ENCODE measurements around the gene LRRC56.

LRRC56 gene

DNA sequence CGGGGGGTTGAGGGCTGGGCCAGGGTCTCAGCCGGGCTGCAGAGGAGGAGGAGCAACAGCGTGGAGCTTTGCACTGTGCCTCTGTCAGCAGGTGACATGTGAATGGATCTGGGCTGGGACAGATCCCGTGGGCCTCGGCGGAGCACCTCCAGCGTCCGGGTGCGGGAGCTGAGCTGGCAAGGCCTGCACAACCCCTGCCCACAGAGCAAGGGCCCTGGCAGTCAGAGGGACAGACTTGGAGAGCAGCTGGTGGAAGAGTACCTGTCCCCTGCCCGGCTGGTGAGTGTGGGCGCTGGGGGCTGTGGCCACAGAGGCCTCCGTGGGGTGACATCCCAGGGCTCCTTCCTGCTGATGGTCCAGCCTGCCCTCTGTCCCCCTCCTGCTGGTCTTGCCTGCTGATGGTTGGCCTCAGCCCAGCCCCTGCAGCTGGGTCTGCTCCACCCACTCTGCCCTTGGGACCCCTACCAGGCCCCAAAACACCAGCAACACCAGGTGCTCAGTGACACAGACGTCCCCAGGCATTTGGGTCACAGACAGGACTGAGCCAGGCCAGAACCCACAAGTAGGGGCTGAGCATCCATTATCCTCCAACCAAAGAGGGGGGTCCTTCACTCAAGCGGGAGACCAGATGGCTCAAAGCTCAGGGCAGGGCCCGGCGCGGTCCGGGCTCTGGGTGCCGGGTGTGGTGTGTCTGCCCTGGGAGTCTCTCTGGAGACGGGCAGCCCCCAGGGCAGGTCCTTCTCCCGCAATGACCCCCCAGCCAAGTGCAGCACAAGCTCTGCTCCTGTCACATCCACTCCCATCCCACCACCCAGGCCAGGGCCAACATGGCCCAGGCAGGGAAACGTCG is 3.5 kb downstream of the LRRC56 start:
- peak in 2 of 5 donors; percentile 5 to 12 for DNase-seq

DNA sequence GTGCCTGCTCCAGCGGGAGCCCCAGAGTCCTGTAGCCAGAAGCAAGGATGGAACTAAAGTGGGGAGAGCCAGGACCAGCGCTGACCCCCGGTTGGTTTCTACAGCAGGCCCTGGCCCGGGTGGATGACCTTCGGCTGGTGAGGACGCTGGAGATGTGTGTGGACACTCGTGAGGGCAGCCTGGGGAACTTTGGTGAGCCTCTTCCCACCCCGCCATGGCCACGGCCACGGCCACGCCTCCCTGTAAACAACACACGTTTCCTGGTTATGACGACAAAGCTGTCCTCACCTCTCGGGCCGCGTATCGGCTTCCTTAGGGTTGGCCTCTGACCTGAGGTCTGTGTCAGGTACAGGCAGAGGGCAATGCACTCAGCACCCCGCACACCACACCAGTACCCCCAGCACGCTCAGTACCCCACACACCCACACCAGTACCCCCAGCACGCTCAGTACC is 4.1 kb downstream of the LRRC56 start:
- DNase-seq, result no peak

DNA sequence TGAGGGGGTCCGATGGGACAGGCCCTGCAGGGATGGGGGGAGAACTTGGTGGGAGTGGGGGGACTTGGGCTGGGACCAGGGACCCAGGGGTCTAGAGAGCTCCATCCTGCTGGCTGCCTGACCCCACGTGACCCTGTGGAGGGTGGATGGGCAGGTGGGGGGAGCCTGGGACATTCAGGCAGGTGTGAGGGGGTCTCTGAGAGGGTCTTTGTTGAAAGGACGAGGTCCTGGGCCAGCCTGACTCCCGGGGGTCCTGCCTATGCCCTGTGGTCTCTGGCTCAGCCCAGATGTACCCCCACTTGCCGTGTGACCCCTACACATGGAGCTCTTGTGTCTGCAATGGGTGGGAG is 7.5 kb downstream of the LRRC56 start:
- DNase-seq, result no peak

DNA sequence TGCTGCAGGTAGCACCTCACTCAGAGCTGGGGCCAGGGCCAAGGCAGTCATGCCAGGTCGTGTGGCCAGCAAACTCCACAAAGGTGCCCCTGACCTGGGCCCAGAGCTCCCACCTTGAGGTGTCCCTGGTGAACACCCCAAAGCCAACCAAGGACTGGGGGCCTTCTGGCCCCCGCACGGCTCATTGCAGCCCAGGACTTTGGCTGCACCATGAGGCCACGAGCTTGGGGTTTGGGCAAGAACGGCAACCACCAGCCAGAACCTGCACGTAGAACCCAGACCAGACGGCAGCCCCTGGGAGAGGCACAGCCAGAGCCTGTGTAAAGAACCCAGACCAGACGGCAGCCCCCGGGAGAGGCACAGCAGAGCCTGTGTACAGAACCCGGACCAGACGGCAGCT is 7.8 kb downstream of the LRRC56 start:
- no peak for DNase-seq

DNA sequence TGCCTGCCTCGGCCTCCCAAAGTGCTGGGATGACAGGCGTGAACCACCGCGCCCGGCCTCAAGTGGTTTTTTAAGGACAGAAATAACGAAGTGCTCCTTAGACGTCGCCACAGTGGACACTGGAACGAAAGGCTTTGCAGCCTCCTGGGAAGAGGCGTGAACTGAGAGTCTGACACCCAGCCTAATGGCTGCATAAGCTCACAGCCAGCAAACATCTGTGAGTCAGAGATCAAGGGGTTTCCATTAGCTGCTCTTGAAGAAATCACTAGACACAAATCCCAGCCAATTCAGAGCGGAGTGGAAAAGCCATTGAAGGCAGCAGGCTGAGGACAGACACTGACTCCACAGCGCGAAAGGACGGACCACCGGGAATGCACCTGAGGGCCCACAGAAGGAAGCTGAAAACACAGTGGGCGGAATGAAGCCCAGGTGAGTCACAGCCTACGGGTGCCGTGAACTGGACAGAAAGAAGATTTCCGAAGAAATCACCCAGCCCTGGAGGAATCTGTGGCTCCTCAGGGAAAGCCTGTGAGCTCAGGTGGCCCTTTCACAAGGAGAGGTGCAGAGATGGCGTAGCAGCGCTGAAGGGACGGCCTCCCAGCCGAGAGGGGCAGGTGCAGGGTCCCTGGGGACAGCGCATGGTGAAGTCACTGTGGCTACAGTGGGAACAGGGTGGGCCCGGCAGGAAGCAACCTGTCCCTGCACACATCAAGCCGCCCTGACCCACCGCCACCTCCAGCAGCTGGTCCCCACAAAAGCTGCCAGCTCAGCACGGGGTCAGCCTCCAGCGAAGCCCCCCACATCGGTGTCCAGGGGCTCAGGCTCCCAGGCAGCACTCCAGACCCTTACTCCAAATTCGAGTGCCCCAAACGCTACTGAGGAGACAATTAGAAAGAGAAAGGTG is 11.6 kb downstream of the LRRC56 start:
- no peak for DNase-seq

DNA sequence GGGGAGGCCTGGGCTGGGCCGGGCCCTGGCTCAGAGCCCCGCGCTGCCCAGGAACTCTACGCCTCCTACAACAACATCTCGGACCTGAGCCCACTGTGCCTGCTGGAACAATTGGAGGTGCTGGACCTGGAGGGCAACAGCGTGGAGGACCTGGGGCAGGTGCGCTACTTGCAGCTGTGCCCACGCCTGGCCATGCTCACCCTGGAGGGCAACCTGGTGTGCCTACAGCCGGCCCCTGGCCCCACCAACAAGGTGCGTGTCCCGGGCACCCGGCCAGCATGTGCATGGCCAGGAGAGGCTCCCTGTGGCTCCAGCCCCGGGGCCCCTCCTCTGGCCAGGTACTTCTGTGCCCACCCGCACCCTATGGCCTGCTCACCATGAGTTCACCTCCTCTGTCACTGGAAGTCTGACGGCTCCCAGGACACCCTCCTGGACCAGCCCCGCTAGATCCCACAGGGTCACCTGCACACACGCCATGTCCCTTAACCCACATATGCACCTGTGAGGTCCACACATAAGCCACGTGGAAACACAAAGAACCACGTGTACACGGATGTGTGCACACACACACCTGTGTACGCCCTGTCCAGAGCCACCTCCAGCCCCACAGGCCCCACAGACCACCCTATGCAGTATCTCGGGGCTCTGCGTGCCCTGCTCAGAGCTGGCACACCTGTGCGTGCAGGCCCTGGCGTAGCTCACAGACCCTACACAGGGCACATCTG is 12.9 kb downstream of the LRRC56 start:
- no peak for DNase-seq

DNA sequence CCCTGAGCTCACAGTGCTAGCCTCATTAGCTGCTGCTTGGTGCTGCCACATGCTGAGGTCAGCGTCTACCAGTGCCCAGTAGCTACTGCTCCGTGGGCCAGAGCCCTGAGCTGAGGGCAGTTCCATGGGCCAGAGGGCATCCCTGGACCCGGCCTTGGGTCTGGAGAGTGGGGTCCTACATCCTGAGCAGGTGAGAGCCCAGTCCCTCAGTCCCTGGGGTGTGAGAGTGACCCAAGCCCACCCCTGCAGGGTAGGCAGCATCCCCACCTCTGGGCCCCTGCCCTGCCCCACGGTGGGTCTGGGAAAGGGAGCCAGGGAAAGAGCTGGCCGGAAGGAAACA is 13.4 kb downstream of the LRRC56 start:
- no peak for DNase-seq

DNA sequence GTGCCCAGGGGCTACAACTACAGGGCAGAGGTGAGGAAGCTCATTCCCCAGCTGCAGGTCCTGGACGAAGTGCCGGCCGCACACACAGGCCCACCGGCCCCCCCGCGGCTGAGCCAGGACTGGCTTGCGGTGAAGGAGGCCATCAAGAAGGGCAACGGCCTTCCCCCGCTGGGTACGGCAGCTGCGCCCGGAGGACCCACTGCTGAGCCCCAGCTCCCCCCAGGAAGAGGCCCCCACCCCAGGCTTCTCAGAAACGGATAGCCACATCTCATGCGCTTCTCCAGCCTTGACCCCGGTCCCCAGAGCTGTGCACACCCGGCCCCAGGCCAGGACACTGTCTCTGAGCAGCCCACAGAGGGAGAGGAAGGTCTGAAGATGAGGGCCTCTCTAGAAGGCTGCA is 13.8 kb downstream of the LRRC56 start:
- no peak for DNase-seq

DNA sequence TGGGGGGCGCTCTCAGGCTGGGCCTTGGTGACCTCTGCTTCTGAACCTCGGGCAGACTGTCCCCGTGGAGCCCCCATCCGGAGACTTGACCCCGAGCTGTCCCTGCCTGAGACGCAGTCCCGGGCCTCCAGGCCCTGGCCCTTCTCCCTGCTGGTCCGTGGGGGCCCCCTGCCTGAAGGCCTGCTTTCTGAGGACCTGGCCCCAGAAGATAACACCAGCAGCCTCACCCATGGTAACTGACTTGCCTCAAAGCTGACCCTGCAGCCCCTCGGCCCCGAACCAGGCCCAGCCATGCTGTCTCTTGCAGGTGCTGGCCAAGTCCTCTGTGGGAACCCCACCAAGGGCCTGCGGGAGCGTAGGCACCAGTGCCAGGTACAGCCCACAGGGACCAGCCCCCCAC is 14.3 kb downstream of the LRRC56 start:
- DNase-seq, result no peak

DNA sequence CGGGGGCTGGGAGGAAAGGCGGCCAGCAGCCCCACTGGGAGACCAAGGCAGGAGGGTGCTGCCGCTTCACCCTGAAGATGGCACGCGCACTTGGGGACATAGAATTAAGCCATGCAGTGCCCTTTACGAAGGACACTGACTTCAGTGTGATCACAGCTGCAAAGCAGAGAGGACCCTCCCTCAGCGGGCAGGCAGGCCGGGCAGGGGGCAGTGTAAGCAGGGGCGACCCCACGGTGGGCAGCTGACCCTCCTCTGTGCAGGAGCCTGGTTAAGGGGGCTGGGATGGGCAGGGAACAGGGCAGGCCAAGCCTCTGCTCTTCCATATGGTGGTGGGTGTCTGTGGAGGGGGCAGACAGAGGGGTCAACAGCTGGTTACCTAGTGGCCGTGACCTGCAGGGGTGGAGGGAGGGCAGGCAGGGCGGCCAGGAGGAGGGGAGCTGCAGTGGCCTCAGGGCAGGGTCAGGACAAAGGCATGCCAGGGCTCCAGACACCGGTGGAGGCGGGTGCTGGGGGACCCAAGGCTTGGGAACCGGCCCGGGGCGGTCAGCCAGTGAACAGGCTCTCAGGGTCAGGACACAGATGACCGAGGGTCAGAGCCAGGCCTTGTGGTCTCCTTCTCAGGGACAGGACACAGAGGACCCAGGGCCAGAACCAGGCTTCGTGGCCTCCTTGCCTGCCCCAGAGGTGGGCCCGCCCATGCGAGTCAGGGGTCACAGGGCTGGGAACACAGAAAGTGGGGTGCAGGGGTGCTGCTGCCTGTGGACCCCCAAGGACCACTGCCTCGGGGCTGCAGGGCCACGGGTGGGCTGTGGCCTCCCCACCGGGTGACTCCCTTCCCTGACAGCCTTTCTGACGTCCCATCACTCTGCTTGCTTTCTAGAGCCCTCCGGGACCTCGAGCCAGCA is 16.0 kb downstream of the LRRC56 start:
- no peak for DNase-seq

DNA sequence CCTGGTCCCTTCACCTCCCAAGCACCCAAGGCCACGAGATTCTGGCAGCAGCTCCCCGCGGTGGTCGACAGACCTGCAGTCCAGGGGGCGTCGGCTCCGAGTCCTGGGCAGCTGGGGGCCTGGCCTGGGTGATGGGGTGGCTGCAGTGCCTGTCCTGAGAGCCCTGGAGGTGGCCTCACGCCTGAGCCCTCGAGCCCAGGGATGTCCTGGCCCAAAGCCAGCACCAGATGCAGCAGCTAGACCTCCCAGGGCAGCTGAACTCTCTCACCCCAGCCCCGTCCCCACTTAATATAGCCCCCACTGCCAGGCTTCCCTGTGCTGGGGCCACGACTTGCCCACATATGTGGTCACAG is 16.6 kb downstream of the LRRC56 start:
- no peak for DNase-seq

DNA sequence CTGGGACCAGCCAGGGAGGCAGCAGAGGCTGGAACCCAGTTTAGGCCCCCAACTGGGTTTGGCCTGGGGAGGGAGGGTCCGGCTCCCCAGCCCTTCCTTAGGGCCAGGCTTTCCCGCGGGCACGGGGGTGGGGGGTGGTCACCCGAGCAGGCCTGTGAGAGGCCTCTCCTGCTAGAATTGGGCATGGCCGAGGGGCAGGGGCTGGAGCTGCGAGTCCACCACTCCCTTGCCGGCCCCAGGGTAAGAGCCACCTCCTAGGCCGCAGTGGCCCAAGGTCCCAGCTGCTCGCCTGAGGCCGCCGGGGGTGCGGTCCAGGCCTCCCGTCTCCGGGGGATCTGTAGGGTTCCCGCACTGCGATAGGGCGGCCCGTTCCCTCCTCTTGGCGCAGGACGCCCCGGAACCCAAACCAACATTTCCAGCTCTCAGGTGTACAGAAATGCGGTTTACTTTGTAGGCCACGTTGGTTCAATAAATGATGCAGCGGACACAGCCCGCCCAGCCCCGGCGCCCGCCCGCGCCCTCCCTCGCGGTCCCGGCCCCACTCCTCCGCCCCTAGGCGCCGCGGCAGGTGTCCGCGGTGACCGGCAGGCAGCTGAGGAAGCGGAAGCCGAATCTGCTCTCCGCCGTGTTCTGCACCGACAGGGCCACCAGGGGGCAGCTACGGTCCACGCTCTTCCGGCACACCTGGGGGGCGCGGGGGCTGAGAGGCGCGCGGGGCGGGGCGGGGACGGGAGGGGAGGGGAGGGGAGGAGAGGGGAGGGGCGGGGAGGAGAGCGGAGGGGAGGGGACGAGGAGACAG is 17.3 kb downstream of the LRRC56 start:
- DNase-seq, result peak; percentile 65 to 78 (median 72)

DNA sequence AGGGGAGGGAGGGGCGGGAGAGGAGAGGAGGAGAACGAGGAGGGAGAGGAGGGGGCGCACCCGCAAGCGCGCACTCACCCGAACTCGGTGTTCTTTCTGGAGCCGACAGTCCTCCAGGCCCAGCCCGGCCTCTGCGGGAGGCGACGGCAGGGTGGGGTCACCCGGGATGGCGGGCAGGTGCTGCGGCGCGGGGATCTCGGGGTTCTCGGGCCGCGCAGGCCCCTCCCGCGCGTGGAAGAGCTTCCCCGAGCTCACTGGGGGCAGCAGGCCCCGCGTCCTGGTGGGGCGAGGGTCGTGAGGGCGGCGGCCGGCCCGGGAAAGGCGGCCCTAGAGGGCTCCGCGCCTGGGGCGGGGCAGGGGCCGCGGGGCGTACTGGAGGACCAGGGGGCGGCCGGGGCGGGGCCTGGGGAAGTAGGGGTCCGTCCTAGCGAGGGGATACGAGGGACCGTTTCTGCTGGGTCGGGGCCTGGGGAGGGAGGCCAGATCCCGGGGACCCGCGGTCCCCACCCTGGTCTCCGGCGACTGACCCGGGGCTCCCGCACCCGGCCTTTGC is 18.0 kb downstream of the LRRC56 start:
- no peak for DNase-seq

DNA sequence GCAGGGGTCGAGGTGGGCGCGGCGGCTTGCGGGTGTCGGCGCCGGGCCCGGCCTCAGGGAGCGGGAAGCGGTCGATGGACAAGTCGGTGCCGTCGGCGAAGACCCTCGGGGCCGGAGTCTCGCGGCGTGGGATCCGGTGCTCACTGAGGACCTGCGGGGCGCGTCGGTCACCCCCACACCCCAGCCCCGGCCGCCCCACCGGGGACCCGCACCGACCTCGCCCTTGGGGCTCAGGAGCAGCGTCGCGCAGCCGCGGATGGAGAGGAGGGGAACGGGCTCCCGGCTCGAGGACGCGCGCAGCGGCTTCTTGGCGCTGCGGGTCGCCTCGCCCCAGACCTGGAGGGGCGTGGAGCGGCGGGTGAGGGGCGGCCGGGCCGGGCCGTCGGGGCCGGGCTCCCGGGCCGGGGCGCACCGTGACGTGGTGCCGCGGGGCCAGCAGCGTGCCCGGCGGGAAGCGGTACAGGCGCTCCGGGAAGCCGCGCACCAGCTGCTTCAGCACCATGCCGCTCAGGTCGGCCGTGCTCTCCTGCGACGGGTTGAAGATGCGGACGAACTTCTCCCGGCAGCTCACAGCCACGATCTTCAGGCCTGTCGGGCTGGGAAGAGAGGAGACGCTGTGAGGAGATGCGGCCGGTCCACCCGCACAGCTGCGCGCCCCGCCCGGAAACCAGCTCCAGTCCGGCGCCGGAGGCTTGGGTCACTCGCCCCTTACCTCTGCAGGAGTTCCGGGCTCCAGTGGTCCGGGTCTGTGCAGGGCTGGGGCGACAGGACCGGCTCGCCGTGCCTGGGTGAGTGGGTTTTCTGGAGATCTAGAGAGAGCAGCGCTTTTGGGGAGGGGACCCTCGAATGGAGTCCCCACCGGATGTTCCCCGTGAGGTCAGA is 18.7 kb downstream of the LRRC56 start:
- no peak for DNase-seq

DNA sequence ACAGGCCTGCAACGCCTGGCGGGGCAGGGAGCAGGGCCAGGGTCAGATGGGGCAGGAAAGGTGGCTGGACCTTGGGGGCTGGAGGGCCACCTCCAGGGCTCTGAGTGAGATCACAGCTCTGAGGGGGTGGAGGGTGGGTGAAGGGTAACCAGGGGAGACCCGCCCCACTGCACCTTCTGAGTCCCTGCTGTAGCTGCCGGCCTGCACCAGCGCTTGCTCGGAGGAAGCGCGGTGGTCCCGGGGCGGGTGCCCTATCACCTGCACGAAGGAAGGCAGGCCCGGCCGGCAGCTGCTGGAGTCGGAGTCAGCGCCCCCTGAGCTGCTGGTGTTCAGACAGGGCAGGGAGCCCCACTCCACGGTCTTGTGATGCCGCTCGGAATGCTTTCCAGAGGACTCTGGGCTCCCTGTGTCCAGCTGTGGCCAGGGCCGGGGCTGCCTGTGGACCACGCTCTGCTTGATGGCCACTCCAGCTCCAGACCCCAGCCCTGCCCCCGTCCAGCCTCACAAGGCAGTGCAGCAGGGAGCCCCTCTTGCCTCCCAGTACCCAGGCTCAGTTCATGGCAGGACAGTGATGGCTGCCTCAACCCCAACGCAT is 19.4 kb downstream of the LRRC56 start:
- DNase-seq, result no peak

DNA sequence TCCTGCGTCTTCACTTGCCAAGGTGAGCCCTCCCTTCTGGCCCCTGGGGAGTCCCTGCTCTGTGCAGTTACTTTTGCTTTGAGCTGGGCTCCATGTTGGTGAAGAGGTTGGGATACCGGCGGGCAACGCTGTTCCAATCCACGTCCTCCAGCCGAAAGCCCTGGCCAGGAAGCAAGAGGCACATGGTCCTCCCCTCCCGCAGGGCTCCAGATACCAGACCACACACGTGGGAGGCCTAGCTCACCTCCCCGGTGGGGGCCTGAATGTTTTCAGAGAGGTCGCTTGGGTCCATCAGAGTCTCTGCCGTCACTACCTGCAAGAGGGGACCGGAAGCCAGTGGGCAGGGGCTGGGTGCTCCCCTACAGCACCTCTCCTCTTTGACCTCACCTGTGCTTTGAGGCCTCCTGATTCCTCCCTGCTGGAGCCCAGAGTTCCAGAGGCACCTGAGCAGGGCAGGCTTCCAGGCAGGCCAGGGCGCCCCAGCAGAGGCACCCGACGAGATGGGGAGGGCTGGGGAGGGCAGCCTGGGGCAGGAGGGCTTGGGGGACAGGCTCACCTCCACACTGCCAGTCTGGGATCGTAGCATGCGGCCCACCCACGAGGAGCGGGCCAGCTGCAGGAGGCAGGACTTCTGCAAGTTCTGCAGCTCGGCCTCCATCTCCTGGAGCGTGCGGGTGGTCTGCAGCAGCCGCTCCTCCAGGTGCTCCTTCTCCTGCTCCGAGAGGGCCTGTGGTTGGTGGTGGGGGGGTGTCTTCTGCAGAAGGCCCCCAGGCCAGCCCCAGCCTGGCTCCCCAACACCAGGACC is 20.2 kb downstream of the LRRC56 start:
- no peak for DNase-seq

DNA sequence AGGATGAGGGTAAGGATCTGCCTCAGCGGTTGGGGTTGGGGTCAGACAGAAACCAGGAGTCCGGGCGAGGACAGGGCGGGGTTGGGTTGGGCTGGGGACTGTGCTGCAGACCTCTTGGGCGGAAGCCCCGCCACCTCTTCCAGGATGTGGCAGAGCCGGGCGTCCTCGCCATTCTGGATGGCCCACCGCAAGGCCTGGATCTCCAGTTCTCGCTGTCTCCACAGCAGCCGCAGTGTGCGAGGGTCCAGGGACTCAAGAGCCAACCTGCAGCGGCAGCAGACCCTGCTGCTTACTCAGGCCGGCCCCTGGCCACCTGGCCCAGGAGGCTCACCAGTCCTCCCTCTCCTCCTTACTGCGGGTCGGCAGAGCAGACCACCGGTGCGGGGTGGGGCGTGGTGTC is 21.2 kb downstream of the LRRC56 start:
- no peak for DNase-seq

DNA sequence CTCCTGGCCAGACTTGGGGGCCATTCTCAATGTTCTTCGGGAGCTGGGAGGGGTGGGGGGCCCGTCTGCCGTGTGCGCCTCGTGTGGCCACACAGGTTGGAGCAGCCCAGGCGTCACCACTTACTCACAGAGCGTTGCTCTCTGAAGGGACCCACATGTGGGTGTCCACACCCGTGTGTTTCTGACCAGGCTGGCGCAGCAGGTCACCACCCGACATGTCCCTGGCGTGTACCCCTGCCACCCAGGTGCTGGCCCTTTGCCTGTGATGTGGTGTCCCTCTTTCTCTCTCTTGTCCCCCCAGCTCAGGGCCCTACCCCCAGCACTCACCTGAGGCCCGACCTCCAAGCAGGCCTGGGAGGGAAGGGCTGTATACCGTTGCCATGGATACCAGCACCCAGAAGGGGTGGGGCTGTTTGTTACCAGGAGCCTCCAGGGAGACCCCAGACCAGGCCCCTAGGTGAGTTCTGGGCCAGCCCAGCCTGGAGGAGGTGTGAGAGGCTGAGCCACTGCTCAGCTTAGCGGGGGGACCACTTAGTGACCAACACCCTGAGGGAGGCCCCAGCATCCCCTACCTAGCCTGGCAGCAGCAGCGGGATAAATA is 21.8 kb downstream of the LRRC56 start:
- no peak for DNase-seq
